Measurements from ENCODE around the gene PLCG2. TPM values are rescaled to one million over a fixed set of nuclear protein-coding genes. Genes with fewer than 3 reads are reported as not detected.

PLCG2 gene
- total RNA-seq, 1 donor from 2014 or later = 9.1 TPM

GRCh38 chr16:81817296-81817695 lies 38.2 kb downstream of the PLCG2 start:
- TF ChIP-seq CTCF (IDR thresholded peaks at IDR 0.05; ENCODE audit: unreplicated experiment) = no peak
- Mint-ChIP-seq H3K27ac (no peak overlapping the region), H3K9me3 (ENCODE audit: low read depth) (peaks cover 11% of the 10 kb centered on the region), H3K27me3 (peaks cover 3% of the 10 kb centered on the region), H3K4me3 (ENCODE audit: low read depth) (no peak overlapping the region), H3K4me1 (ENCODE audit: low read depth) (no peaks in the 10 kb centered on the region), H3K36me3 (ENCODE audit: insufficient read depth) (no peaks in the 10 kb centered on the region)
- DNase-seq (ENCODE audit: low spot score, unreplicated experiment) = no peak

- H3K4me1 Mint-ChIP-seq (ENCODE audit: low read depth) = no peaks in the 10 kb centered on the region
Measured at GRCh38 chr16:81817789-81818567, 38.9 kb downstream of the PLCG2 start.

GRCh38 chr16:81818568-81818896 lies 39.4 kb downstream of the PLCG2 start:
- no peak overlapping the region for H3K27ac Mint-ChIP-seq
- no peaks in the 10 kb centered on the region for H3K36me3 Mint-ChIP-seq (ENCODE audit: insufficient read depth)
- no peak overlapping the region for H3K4me3 Mint-ChIP-seq (ENCODE audit: low read depth)
- H3K27me3 Mint-ChIP-seq = peaks cover 3% of the 10 kb centered on the region
- peaks cover 1% of the 10 kb centered on the region for H3K4me1 Mint-ChIP-seq (ENCODE audit: low read depth)
- no peaks in the 10 kb centered on the region for H3K9me3 Mint-ChIP-seq (ENCODE audit: low read depth)
- no peak for DNase-seq (ENCODE audit: low spot score, unreplicated experiment)
- TF ChIP-seq CTCF (IDR thresholded peaks at IDR 0.05; ENCODE audit: unreplicated experiment) = no peak

More at GRCh38 chr16:81817789-81818567, 38.9 kb downstream of the PLCG2 start:
- Mint-ChIP-seq H3K9me3 (ENCODE audit: low read depth) (peaks cover 4% of the 10 kb centered on the region), H3K27me3 (peaks cover 3% of the 10 kb centered on the region), H3K36me3 (ENCODE audit: insufficient read depth) (no peaks in the 10 kb centered on the region), H3K4me3 (ENCODE audit: low read depth) (no peak overlapping the region), H3K27ac (no peak overlapping the region)
- no peak for DNase-seq (ENCODE audit: low spot score, unreplicated experiment)
- TF ChIP-seq CTCF (IDR thresholded peaks at IDR 0.05; ENCODE audit: unreplicated experiment) = no peak

- Mint-ChIP-seq H3K9me3 (ENCODE audit: low read depth) (no peaks in the 10 kb centered on the region), H3K4me3 (ENCODE audit: low read depth) (no peak overlapping the region), H3K27ac (no peak overlapping the region), H3K36me3 (ENCODE audit: insufficient read depth) (no peaks in the 10 kb centered on the region), H3K27me3 (peaks cover 3% of the 10 kb centered on the region), H3K4me1 (ENCODE audit: low read depth) (peaks cover 1% of the 10 kb centered on the region)
- TF ChIP-seq CTCF (IDR thresholded peaks at IDR 0.05; ENCODE audit: unreplicated experiment) = no peak
- no peak for DNase-seq (ENCODE audit: low spot score, unreplicated experiment)
Measured at GRCh38 chr16:81818905-81819304, 39.8 kb downstream of the PLCG2 start.

GRCh38 chr16:81821436-81822128 lies 42.5 kb downstream of the PLCG2 start:
- H3K27ac Mint-ChIP-seq = no peak overlapping the region
- H3K4me1 Mint-ChIP-seq (ENCODE audit: low read depth) = peaks cover 1% of the 10 kb centered on the region
- no peaks in the 10 kb centered on the region for H3K36me3 Mint-ChIP-seq (ENCODE audit: insufficient read depth)
- DNase-seq (ENCODE audit: low spot score, unreplicated experiment) = no peak
- TF ChIP-seq CTCF (IDR thresholded peaks at IDR 0.05; ENCODE audit: unreplicated experiment) = no peak
- H3K9me3 Mint-ChIP-seq (ENCODE audit: low read depth) = peaks cover 4% of the 10 kb centered on the region
- H3K27me3 Mint-ChIP-seq = no peaks in the 10 kb centered on the region
- H3K4me3 Mint-ChIP-seq (ENCODE audit: low read depth) = no peak overlapping the region

Measured in progenitor cell of endocrine pancreas (in vitro differentiated cells).